Right kidney (tissue), 1 donor: ENCODE data around the gene ECM2.

Experiments
- DNase-seq: peaks from one replicate; pipeline ENCODE4 v3.0.0-alpha.2; 2016

Gene ECM2

GRCh38 chr9:92527832-92528521 lies 7.8 kb downstream of the ECM2 start:
- peak; percentile 38 for DNase-seq

GRCh38 chr9:92527291-92527828 lies 8.4 kb downstream of the ECM2 start:
- no peak for DNase-seq

DNA sequence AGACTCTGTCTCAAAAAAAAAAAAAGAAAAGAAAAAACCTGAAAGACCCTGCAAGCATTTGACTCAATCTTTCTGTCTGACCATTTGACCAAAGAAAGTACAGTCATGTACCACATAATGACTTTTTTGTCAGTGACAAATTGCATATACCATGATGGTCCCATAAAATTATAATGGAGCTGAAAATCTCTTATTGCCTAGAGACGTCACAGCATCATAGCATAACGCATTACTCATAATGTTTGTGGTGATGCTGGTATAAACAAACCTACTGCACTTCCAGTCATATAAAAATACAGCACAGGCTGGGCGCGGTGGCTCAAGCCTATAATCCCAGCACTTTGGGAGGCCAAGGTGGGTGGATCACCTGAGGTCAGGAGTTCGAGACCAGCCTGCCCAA lies 10.5 kb downstream of the ECM2 start:
- no peak for DNase-seq

DNA sequence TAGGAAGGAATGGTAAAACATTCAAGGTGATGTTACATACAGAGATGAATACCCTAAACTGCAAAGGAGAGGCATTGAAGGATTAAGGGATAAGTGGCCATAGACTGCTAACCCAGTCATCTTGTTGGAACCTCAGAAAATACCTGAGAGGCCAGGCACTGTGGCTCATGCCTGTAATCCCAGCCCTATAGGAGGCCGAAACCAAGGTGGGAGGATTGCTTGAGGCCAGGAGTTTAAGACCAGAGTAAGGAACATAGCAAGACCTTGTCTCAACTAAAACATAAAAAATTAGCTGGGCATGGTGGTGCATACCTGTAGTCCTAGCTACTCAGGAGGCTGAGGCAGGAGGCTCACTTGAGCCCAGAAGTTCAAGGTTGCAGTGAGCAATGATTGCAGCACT lies 10.9 kb downstream of the ECM2 start:
- no peak for DNase-seq

GRCh38 chr9:92522983-92523970 lies 12.5 kb downstream of the ECM2 start:
- DNase-seq, result no peak

DNA sequence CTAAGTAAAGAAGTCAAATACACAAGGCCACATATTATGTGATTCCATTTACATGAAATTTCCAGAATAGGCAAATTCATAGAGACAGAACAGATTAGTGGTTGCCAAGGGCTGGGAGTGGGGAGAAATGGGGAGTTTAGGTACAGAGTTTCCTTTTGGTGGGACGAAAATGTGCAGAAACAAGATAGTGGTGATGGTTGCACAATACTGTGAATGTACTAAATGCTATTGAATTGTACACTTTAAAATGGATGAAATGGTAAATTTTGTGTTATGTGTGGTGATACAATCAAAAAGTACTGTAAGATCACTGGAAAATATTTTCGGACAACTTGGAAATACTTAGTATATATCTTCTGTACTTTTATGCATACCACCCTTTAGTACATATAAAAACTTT lies 15.0 kb downstream of the ECM2 start:
- no peak for DNase-seq

GRCh38 chr9:92518199-92518598 lies 17.6 kb downstream of the ECM2 start:
- no peak for DNase-seq

DNA sequence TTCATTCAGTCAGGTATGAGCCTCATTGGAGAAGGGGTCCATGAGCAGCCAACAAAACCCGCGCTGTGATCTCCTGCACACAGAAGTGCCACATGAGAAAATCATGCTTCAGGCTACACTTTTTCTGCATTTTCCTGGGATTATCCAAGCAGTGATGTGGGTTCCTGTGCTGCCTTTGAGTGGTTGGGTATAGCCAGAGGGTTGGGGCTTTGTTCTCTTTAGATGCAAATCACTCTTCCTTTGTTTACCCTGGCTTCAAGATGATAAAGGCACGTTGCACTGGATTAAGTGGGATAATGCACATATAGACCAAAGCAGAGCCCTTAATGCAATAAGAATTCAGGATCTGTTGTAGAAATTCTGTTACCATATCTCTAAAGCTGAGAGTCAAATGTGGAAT lies 18.7 kb downstream of the ECM2 start:
- no peak for DNase-seq

GRCh38 chr9:92516521-92516920 lies 19.3 kb downstream of the ECM2 start:
- DNase-seq, result no peak

DNA sequence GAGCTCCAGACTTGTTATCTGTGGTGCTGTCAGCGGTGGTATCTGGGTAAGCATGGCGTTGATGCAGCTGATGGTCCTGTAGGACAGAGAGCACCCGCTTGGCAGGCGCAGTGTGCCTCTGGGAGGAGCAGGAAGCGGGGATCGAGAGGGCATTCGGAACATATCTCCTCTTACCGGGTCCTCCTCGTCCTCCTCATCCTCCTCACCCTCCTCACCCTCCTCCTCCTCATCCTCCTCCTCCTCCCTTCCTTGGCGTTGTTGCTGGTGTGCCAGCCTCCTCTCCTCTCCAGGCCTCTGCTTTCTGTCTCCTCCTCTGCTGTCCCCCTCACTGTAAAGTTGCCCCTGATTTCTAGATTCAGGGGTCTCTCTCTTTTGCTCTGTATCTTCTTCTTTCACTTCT lies 21.2 kb downstream of the ECM2 start:
- DNase-seq, result no peak

GRCh38 chr9:92513349-92513748 lies 22.4 kb downstream of the ECM2 start:
- no peak for DNase-seq

GRCh38 chr9:92512622-92513021 lies 23.2 kb downstream of the ECM2 start:
- DNase-seq, result no peak

DNA sequence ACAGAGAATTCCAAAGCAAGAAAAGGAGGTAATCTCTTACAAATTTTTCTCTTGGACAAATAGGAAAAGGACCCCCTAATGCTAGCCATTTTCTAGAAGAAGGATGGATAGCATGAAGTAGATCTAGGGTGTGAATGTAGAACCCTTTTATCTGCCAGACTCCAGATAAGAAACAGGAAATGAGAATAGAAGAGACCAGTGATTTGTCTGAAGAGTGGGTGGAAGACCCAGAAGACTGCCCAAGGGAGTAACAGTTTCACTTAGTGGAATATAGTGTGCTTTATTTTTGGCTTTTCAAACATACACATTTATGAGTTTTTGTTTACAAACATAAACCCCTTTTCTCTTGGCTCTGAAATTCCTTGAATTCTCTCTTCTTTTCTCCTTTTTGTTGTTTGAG lies 25.0 kb downstream of the ECM2 start:
- DNase-seq, result no peak

DNA sequence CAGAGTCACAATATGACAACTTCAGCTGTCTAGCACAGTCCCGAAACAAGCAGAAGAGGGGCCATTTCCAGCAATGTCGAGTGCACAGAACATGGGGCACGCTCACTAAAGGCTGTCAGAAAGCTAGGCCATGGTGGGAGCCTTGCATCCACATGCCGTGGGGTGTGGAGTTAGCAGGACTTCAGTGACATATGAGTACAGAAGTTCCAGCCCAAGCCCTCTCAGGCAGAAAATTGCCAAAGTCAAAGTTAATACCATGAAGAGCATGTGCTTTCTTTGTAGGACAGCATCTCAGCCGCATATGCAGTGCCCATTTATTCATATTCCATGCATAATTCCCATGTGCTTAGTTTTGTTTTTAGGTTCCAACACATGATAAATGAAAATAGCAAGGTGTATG lies 26.7 kb downstream of the ECM2 start:
- DNase-seq, result no peak

DNA sequence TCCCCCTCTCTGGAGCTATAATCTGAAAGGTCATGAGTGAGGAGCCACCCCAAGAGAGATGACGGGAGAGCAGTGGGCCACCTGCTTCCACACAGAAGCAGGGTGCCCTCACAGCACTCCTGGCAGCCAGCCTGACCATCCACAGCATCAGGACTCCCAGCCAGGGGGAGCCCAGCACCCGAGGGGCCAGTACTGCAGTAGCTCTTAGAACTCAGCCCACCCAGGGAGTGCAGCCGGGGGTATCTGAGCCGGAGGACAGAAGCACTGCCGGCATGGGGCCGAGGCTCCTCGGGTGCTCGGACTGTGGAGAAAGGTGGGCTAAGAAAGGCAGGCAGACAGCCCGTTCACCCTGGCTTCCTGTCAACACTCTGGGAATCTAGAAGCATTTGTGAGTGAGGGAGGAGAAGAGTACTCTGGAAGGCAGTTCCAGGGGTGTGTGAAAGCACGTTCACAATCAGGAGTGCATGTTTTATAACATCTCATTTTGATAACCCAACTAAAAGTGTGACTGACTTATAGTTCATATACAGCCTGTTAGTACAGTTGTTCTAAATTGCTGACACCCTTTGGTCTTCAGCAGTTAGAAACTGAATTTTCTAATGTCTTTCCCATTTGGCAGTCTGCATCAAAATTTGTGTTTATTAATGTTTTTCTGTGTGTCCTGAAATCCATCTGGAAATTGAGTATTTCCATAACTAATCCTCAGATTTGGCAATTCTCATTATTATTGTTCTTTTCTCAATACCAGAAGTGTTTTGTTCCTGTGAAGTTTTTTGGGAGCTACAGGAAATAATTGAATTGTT lies 27.6 kb downstream of the ECM2 start:
- no peak for DNase-seq

- no peak for DNase-seq
Observed at GRCh38 chr9:92507496-92507895, 28.3 kb downstream of the ECM2 start.

GRCh38 chr9:92507005-92507404 lies 28.8 kb downstream of the ECM2 start:
- DNase-seq, result no peak

DNA sequence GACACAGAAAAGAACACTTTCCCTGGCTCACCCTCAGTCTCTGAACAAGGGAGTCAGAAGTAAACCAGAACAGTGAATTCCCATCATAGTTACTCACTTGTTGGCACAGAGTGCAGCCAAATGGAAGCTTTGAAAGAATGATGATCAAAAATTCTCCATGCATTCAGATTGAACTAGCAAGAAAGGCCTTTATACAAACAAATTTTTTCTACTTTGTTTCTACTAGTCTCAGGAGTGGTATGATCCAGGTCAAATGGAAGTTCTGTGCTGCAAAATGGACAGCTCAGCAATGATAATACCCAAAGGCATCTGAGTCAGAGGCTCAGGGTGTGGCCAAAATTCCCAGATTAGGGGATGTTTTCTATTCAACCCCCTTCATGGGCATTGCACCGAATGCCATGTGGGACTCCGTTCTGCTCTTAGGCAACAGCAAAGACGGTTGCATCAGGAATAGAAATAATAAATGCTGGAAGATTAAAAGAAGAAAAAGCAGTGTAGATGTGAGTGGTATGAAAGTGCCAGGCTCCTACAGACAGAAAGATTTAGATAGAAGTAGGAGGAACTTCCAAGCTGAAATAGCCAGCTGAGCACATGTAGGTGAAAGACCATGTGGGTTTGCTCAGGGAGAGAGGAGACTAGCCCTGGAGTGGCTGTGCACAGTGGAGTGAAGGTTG lies 29.5 kb downstream of the ECM2 start:
- DNase-seq, result no peak

GRCh38 chr9:92504881-92505280 lies 30.9 kb downstream of the ECM2 start:
- DNase-seq, result no peak

- DNase-seq, result no peak
Observed at GRCh38 chr9:92503156-92503555, 32.6 kb downstream of the ECM2 start.

DNA sequence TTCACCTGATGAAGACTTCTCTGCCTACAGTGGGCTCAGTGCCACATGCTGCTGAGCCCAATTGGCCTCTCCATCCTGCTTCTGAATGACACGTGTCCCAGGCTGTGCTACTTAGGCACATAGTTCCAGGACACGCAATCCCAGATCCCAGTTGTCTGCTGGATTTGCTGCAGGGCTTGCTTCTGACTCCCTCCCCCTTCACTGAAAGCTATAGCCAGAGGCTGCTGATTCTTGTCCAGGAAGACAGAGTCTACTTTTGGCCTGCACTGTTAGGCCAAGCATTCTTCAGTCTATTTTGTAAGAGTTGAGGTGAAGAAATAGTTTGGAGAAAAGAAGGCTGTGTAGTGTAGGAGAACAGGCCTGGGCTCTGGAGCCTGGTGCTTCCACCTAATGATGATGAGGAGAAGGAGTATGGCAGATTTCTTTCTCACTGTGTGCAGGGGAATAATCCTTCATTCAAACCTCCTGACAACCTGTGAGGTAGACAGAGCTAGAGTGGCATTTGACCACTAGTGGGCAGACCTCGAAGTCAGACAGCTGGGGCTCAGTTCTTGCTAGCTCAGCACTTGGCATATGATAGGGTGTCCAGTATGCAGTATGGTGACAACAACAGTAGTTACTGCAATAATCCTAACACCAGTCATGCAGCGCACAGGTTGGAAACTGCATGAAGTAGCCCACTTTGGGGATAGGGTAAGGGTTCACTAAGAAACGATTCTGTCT lies 34.0 kb downstream of the ECM2 start:
- no peak for DNase-seq
